Hepatocyte (in vitro differentiated cells): Measurements from ENCODE around the gene XRCC4. TPM values are rescaled to one million over a fixed set of nuclear protein-coding genes. Genes with fewer than 3 reads are reported as not detected.

Source experiments
- DNase-seq: peaks from one replicate; pipeline ENCODE4 v3.0.0-alpha.2; 2016; ENCODE audit warnings: low spot score
- H2AFZ ChIP-seq: fragments of 200-600 bp; sonication (generic); 2 replicates; pipeline ENCODE4 v1.6.0; 2016; ENCODE audit warnings: antibody characterized with exemption, mild to moderate bottlenecking
- H3K27ac ChIP-seq: fragments of 200-600 bp; sonication (generic); 2 replicates; pipeline ENCODE4 v1.5.1; 2016; ENCODE audit warnings: mild to moderate bottlenecking
- H3K27me3 ChIP-seq: fragments of 200-600 bp; sonication (generic); 2 replicates; pipeline ENCODE4 v1.6.1; 2016
- H3K36me3 ChIP-seq: fragments of 200-600 bp; sonication (generic); replicated peaks from 2 replicates; pipeline ENCODE4 v1.5.1; 2016; ENCODE audit warnings: low read depth; ENCODE audit not compliant: insufficient read depth
- H3K4me1 ChIP-seq: fragments of 200-600 bp; sonication (generic); 2 replicates; pipeline ENCODE4 v1.5.1; 2016; ENCODE audit warnings: mild to moderate bottlenecking, moderate library complexity; ENCODE audit not compliant: insufficient read depth
- H3K4me2 ChIP-seq: fragments of 200-600 bp; sonication (generic); 2 replicates; pipeline ENCODE4 v1.6.0; 2016
- H3K4me3 ChIP-seq: fragments of 200-600 bp; sonication (generic); 2 replicates; pipeline ENCODE4 v1.5.1; 2016; ENCODE audit warnings: mild to moderate bottlenecking
- H3K79me2 ChIP-seq: fragments of 200-600 bp; sonication (generic); 2 replicates; pipeline ENCODE4 v1.6.0; 2017; ENCODE audit warnings: mild to moderate bottlenecking
- H3K9me2 ChIP-seq: fragments of 200-600 bp; sonication (generic); replicated peaks from 2 replicates; pipeline ENCODE4 v1.6.0; 2017; ENCODE audit warnings: mild to moderate bottlenecking; ENCODE audit not compliant: insufficient read depth
- H3K9me3 ChIP-seq: fragments of 200-600 bp; sonication (generic); 2 replicates; pipeline ENCODE4 v1.5.1; 2016; ENCODE audit warnings: low read depth, mild to moderate bottlenecking
- H4K20me1 ChIP-seq: fragments of 200-600 bp; sonication (generic); 2 replicates; pipeline ENCODE4 v1.6.0; 2016; ENCODE audit warnings: mild to moderate bottlenecking; ENCODE audit not compliant: insufficient read depth, poor library complexity, severe bottlenecking
- EZH2 ChIP-seq: fragments of 200-600 bp; sonication (generic); IDR thresholded peaks from 2 replicates; pipeline ENCODE4 v1.6.1; 2016; ENCODE audit warnings: antibody characterized with exemption, mild to moderate bottlenecking, borderline replicate concordance
- EZH2phosphoT487 ChIP-seq: fragments of 200-600 bp; sonication (generic); IDR thresholded peaks from one replicate; pipeline ENCODE4 v1.6.1; 2018; ENCODE audit warnings: antibody characterized with exemption, mild to moderate bottlenecking, low read depth, moderate library complexity; ENCODE audit not compliant: unreplicated experiment, severe bottlenecking
- WGBS: methylation state at CpG from one replicate; pipeline ENCODE4 v1.1.6; 2016; ENCODE audit warnings: low lambda C conversion rate; ENCODE audit errors: missing lambda C conversion rate; 5-methylcytosine and 5-hydroxymethylcytosine counted together
- polyA plus RNA-seq: library from polyadenylated mRNA; unstranded; fragments of >200 nt; fragmentation: Nextera tagmentation; extraction: Ambion mirVana; gene quantifications from 2 replicates; pipeline ENCODE4 v1.2.1, GENCODE V29; 2016
- small RNA-seq: library from RNA; depleted of rRNA; stranded (forward); fragments of <200 nt; gene quantifications from one replicate; pipeline ENCODE3, GENCODE V24; 2014
- total RNA-seq: library from RNA; depleted of rRNA; stranded (reverse); fragments of >200 nt; gene quantifications from 2 replicates; pipeline ENCODE4 v1.2.3, GENCODE V29; 2014
- TF ChIP-seq, protein P1 (sequence below): fragments of 200-600 bp; sonication (generic); IDR thresholded peaks from 2 replicates; pipeline ENCODE4 v1.5.1; 2016; ENCODE audit warnings: antibody characterized with exemption, mild to moderate bottlenecking; ENCODE audit not compliant: poor library complexity

The XRCC4 gene
- total and polyA plus RNA-seq, 2 experiments from 2014 or later, result 12.7 to 21.5 TPM

DNA sequence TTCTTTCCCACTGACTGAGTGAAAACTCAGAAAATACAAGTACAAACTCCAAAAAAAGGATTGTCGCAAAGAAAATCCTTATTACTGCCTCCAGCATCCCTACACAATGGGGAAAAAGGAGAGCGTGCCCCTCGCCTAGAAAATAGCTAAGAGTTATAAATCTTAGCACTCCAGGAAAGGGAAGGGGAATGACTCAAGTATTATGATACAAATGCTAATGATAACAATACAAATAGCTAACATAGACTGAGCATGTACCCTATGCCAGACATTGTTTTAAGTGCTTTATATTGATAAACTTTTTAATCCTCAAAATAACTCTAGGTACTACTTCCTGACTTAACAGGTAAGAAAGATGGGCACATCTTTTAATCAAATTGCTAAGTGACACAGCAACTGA is 323.4 kb downstream of the XRCC4 start:
- no peaks in the 10 kb centered on the region for H3K4me1 ChIP-seq
- H3K4me2 ChIP-seq, result no peak overlapping the region
- no peaks in the 10 kb centered on the region for H3K9me2 ChIP-seq
- TF ChIP-seq EZH2, result no peak
- TF ChIP-seq EZH2phosphoT487, result no peak
- TF ChIP-seq, protein P1, sequence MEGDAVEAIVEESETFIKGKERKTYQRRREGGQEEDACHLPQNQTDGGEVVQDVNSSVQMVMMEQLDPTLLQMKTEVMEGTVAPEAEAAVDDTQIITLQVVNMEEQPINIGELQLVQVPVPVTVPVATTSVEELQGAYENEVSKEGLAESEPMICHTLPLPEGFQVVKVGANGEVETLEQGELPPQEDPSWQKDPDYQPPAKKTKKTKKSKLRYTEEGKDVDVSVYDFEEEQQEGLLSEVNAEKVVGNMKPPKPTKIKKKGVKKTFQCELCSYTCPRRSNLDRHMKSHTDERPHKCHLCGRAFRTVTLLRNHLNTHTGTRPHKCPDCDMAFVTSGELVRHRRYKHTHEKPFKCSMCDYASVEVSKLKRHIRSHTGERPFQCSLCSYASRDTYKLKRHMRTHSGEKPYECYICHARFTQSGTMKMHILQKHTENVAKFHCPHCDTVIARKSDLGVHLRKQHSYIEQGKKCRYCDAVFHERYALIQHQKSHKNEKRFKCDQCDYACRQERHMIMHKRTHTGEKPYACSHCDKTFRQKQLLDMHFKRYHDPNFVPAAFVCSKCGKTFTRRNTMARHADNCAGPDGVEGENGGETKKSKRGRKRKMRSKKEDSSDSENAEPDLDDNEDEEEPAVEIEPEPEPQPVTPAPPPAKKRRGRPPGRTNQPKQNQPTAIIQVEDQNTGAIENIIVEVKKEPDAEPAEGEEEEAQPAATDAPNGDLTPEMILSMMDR, result no peak
- peak overlapping the region; percentile 18 for H2AFZ ChIP-seq
- H3K9me3 ChIP-seq, result no peaks in the 10 kb centered on the region
- H3K79me2 ChIP-seq, result no peaks in the 10 kb centered on the region
- no peak overlapping the region for H3K27ac ChIP-seq
- H3K36me3 ChIP-seq, result no peaks in the 10 kb centered on the region
- H3K4me3 ChIP-seq, result no peak overlapping the region
- H3K27me3 ChIP-seq, result no peaks in the 10 kb centered on the region
- WGBS, result 89% methylated on average over 3 of the region's 3 CpGs
- no peak for DNase-seq
- no peaks in the 10 kb centered on the region for H4K20me1 ChIP-seq

DNA sequence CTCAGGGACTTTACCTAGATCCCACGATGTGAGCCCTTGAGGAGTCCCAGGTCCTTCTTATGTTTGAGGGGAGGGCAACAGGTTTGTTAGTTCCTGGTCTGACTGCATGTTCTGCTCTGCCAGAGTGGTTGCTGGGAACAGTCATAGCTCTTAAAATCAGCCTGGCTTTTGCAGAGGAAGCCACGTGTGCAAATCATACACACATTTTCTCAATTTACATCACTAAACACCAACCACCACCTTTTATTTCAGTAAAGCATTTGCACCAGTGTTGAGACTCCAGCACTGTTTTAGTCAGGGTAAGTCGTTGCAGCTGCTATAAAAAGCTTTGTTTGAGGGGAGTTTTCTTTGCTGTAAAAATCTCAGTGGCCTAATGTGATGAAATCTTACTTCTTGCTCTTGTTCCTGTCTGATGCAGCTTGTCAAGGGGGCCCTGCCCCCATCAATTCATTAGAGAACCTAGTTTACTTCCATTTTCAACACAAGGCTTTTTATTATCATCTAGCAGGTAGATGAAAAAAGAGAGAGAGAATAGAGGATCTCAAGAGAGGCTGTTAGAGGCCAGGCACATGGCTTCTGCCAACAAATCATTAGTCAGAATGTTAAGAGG is 323.9 kb downstream of the XRCC4 start:
- H4K20me1 ChIP-seq, result no peaks in the 10 kb centered on the region
- no peak for DNase-seq
- no peak overlapping the region for H3K4me3 ChIP-seq
- H3K27me3 ChIP-seq, result no peaks in the 10 kb centered on the region
- H3K9me2 ChIP-seq, result no peaks in the 10 kb centered on the region
- H3K27ac ChIP-seq, result no peak overlapping the region
- H3K4me1 ChIP-seq, result no peaks in the 10 kb centered on the region
- 28% methylated on average over 3 of the region's 3 CpGs for WGBS
- H3K4me2 ChIP-seq, result no peak overlapping the region
- no peaks in the 10 kb centered on the region for H3K36me3 ChIP-seq
- H3K79me2 ChIP-seq, result no peaks in the 10 kb centered on the region
- no peaks in the 10 kb centered on the region for H3K9me3 ChIP-seq
- peak overlapping the region; percentile 18 for H2AFZ ChIP-seq
- no peak for TF ChIP-seq EZH2phosphoT487
- TF ChIP-seq EZH2, result no peak

DNA sequence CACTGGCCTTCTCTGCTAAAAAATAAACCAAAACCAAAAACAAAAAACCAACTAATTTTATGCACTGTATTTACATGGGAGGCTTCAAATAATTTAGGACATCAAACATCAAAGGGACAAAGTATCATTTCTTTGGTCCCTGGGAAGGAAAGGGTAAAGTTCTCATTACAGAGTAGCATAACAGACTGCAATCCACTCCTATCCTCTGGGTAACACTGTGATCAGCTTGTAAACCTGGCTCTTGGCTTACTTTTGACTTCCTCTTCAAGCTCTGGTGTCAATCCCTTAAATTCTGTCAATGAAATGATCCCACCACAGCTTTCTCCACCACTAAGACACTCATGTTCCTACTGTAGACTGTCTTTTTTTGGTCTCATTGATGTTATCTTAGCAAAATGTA is 324.4 kb downstream of the XRCC4 start:
- Histone ChIP-seq H2AFZ (no peak overlapping the region), H3K27me3 (no peaks in the 10 kb centered on the region)

More for the DNA sequence above, 324.4 kb downstream of the XRCC4 start:
- Histone ChIP-seq H3K79me2 (no peaks in the 10 kb centered on the region), H3K36me3 (no peaks in the 10 kb centered on the region), H3K4me2 (no peak overlapping the region), H3K9me3 (no peaks in the 10 kb centered on the region), H3K4me1 (no peaks in the 10 kb centered on the region), H3K27ac (no peak overlapping the region), H3K9me2 (no peaks in the 10 kb centered on the region), H4K20me1 (no peaks in the 10 kb centered on the region), H3K4me3 (no peak overlapping the region)
- TF ChIP-seq, protein P1, result no peak
- TF ChIP-seq EZH2 (no peak), EZH2phosphoT487 (no peak)
- DNase-seq, result no peak

Small RNAs within 50 kb of the gene (small RNA-seq; reads per million reads assigned to genes)
- gene SCARNA18, result 1.6 reads per million, percentile 83 among the genes with 10 or more reads in this experiment

Other genes with a start within 250 kb of the XRCC4 start
- gene TMEM167A, start 153 bp upstream of the XRCC4 start, total RNA-seq, result 130 and 174 TPM in 2 replicates
- gene TMEM167A, start 153 bp upstream of the XRCC4 start, polyA plus RNA-seq, result 137 and 140 TPM in 2 replicates